OCI-LY3 (cell line): ENCODE results near the gene ZNF423.

ENCODE experiments used
- H2AFZ ChIP-seq: fragments of 200-600, 300-600 bp; shearing (Covaris generic); 2 replicates; pipeline ENCODE4 v1.6.0; 2014; ENCODE audit warnings: antibody characterized with exemption, low read depth, low read length
- H3K27ac ChIP-seq: fragments of 200-600, 300-600 bp; sonication (generic); 2 replicates; pipeline ENCODE4 v1.5.1; 2014; ENCODE audit warnings: mild to moderate bottlenecking, low read length, moderate library complexity, mixed read lengths
- H3K27me3 ChIP-seq: fragments of 200-600, 300-600 bp; sonication (generic); 2 replicates; pipeline ENCODE4 v1.6.1; 2014; ENCODE audit warnings: low read depth, low read length, mixed read lengths
- H3K36me3 ChIP-seq: fragments of 200-600, 300-600 bp; sonication (generic); replicated peaks from 2 replicates; pipeline ENCODE3; 2014; ENCODE audit warnings: low read depth, low read length, mixed read lengths
- H3K4me1 ChIP-seq: fragments of 300-600, 200-600 bp; sonication (generic); 2 replicates; pipeline ENCODE4 v1.6.1; 2014; ENCODE audit warnings: low read length, mixed read lengths
- H3K4me2 ChIP-seq: fragments of 200-600, 300-600 bp; sonication (generic); 2 replicates; pipeline ENCODE4 v1.6.1; 2014; ENCODE audit warnings: low read length, mixed read lengths
- H3K4me3 ChIP-seq: fragments of 300-600, 200-600 bp; sonication (generic); 2 replicates; pipeline ENCODE4 v1.5.1; 2014; ENCODE audit warnings: antibody characterized with exemption, mild to moderate bottlenecking, low read length, moderate library complexity
- H3K79me2 ChIP-seq: fragments of 300-600, 200-600 bp; shearing (Covaris generic); 2 replicates; pipeline ENCODE4 v1.6.1; 2014; ENCODE audit warnings: mild to moderate bottlenecking, low read length, mixed read lengths
- H3K9ac ChIP-seq: fragments of 300-600, 200-600 bp; shearing (Covaris generic); 2 replicates; pipeline ENCODE4 v1.6.0; 2014; ENCODE audit warnings: mild to moderate bottlenecking, low read length, moderate library complexity
- H3K9me3 ChIP-seq: fragments of 200-600, 300-600 bp; shearing (Covaris generic); 2 replicates; pipeline ENCODE4 v1.6.1; 2014; ENCODE audit warnings: low read length, mixed read lengths; ENCODE audit not compliant: insufficient read depth
- H4K20me1 ChIP-seq: fragments of 200-600, 300-600 bp; sonication (generic); 2 replicates; pipeline ENCODE4 v1.6.1; 2016; ENCODE audit warnings: low read length, mixed read lengths; ENCODE audit not compliant: insufficient read depth
- EZH2phosphoT487 ChIP-seq: fragments of 200-600 bp; shearing (Covaris generic); IDR thresholded peaks from 2 replicates; pipeline ENCODE4 v1.6.1; 2018; ENCODE audit warnings: antibody characterized with exemption, mixed run types, low read depth
- TF ChIP-seq, protein P1 (sequence below): fragments of 200-600, 300-600 bp; sonication (generic); IDR thresholded peaks from 2 replicates; pipeline ENCODE4 v1.5.1; 2014; ENCODE audit warnings: antibody characterized with exemption, low read length, low read depth

ZNF423 gene

DNA sequence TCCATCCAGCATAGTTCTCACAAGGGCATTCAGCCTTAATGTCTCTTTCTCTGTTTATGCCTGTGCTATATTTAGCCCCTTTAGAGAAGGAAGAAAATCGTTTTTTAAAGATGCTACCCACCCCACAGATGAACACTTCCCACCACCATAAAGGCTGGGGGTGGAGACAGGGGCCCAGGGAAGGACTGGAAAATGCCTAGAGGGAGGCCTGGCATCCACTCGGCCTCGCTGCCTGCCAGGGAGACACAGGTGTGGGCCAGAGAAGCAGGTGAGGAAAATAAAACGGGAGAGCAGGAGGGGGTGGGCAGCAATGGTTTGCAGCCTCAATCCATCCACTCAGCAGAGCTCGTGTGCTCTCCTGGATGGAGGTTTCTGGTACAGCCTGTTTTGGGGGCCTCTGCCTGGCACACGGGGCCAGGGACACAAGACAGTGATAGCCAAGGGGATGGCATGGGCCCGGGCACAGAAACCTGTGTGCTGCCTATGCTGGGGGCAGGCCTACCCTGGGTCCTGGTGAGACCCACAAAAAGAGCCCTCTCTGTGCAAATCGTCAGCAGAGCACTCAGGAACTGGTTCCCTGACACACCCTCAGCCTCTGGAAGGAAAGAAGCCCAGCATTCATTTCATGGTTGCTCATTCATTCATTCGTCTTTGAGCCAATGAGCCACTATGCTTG is 360.9 kb downstream of the ZNF423 start:
- Histone ChIP-seq H3K4me2 (no peak overlapping the region), H3K27ac (no peak overlapping the region), H3K36me3 (no peaks in the 10 kb centered on the region), H3K9me3 (no peaks in the 10 kb centered on the region), H2AFZ (no peak overlapping the region), H3K9ac (no peak overlapping the region), H3K27me3 (no peaks in the 10 kb centered on the region), H4K20me1 (no peaks in the 10 kb centered on the region), H3K79me2 (no peaks in the 10 kb centered on the region), H3K4me1 (no peaks in the 10 kb centered on the region), H3K4me3 (no peak overlapping the region)
- TF ChIP-seq, protein P1, sequence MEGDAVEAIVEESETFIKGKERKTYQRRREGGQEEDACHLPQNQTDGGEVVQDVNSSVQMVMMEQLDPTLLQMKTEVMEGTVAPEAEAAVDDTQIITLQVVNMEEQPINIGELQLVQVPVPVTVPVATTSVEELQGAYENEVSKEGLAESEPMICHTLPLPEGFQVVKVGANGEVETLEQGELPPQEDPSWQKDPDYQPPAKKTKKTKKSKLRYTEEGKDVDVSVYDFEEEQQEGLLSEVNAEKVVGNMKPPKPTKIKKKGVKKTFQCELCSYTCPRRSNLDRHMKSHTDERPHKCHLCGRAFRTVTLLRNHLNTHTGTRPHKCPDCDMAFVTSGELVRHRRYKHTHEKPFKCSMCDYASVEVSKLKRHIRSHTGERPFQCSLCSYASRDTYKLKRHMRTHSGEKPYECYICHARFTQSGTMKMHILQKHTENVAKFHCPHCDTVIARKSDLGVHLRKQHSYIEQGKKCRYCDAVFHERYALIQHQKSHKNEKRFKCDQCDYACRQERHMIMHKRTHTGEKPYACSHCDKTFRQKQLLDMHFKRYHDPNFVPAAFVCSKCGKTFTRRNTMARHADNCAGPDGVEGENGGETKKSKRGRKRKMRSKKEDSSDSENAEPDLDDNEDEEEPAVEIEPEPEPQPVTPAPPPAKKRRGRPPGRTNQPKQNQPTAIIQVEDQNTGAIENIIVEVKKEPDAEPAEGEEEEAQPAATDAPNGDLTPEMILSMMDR: no peak
- TF ChIP-seq EZH2phosphoT487: no peak

DNA sequence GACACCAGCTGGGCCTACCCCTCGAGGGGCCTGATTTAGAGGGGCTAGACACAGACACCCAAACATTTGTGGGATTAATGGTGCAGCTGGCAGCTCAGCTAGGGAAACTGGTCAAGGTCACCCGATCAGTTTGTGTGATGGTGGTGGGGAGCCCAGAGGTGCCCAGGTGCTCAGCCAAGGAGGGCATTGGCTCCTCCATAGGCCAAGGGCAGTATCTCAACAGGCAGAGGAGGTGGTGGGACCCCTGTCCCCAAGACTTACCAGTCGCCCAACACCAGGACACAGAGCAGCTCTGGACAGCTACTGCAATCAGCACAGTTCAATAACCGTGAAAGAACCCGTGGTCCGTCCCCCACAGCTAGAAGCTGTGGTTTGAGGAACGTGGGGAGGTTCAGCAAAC is 361.4 kb downstream of the ZNF423 start:
- no peaks in the 10 kb centered on the region for H4K20me1 ChIP-seq
- H3K4me3 ChIP-seq: no peak overlapping the region
- H3K79me2 ChIP-seq: no peaks in the 10 kb centered on the region
- H3K36me3 ChIP-seq: no peaks in the 10 kb centered on the region
- H3K4me2 ChIP-seq: no peak overlapping the region
- no peak overlapping the region for H3K9ac ChIP-seq
- no peak overlapping the region for H3K27ac ChIP-seq
- H3K27me3 ChIP-seq: no peaks in the 10 kb centered on the region
- no peak overlapping the region for H2AFZ ChIP-seq
- H3K4me1 ChIP-seq: peaks cover 3% of the 10 kb centered on the region; the same call in 1 of the 2 replicates
- H3K9me3 ChIP-seq: no peaks in the 10 kb centered on the region
- no peak for TF ChIP-seq EZH2phosphoT487
- TF ChIP-seq, protein P1: no peak

DNA sequence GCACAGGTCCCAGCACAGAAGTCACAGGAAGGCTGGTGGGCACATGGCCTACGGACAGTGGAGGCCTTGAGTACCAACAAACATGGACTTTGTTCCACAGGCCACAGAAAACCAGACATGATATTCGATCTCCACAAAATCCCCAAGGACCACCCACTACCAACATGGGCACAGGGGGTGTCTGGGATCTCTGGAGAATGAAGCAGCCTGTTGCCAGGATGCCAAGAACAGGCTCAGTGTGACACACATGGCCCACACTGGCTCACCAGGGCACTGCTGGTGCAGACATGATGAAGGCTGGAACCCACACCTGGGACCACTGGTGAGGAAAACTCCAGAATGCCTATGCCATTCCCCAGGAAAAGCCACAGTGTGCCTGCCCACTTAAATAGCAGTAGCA is 362.1 kb downstream of the ZNF423 start:
- Histone ChIP-seq H3K4me1 (peaks cover 5% of the 10 kb centered on the region; the same call in 1 of the 2 replicates), H3K9ac (no peak overlapping the region), H3K9me3 (no peaks in the 10 kb centered on the region), H4K20me1 (no peaks in the 10 kb centered on the region), H2AFZ (no peak overlapping the region), H3K36me3 (no peaks in the 10 kb centered on the region), H3K27ac (no peak overlapping the region), H3K4me3 (no peak overlapping the region), H3K27me3 (no peaks in the 10 kb centered on the region), H3K79me2 (no peaks in the 10 kb centered on the region), H3K4me2 (no peak overlapping the region)
- TF ChIP-seq, protein P1: no peak
- no peak for TF ChIP-seq EZH2phosphoT487

DNA sequence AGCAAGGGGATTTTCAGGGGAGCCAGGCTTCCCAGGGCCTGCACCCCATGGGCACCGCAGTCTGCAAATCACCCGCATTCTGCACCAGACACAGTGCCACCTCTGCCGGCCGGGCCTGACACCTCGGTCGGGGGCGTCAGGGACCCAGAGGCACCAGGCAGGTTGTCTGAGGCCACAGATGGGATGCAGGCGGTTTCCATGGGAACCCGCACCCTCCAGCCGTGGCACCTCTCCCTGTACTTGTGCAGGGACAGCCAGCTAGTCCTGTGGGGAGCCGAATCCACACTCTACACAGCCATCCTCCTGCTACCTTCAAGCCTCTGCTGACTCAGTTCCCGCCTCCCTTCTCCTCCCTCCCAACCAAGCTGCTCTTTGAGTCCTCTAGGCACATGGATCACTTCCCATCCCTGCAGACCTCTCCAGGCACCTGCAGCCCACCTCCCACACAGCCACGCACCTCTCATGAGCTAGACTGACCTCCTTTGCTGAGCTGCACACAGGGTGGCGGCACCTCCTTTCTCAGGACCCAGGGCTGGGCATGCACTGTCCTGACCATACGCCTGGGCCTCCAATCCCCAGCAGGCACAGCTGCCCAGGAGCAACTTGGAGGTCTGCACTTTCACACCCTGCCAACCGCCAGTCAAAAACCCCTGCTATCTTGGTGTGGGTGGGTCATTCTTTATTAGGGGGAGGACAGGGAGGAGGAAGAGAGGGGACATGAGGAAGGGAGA is 362.9 kb downstream of the ZNF423 start:
- H3K27me3 ChIP-seq: no peaks in the 10 kb centered on the region
- H4K20me1 ChIP-seq: no peaks in the 10 kb centered on the region
- no peaks in the 10 kb centered on the region for H3K9me3 ChIP-seq
- H3K4me1 ChIP-seq: peaks cover 5% of the 10 kb centered on the region; the same call in 1 of the 2 replicates
- H3K4me3 ChIP-seq: no peak overlapping the region
- no peak overlapping the region for H3K9ac ChIP-seq
- H3K79me2 ChIP-seq: no peaks in the 10 kb centered on the region
- TF ChIP-seq EZH2phosphoT487: no peak
- TF ChIP-seq, protein P1: no peak
- H2AFZ ChIP-seq: no peak overlapping the region
- H3K27ac ChIP-seq: no peak overlapping the region
- H3K36me3 ChIP-seq: no peaks in the 10 kb centered on the region
- no peak overlapping the region for H3K4me2 ChIP-seq
